Nephron (organoid): ENCODE results near the gene EVA1A.

Experiments
- H3K27ac Mint-ChIP-seq, 3 experiments: 2 replicates each; pipeline ENCODE4 v1.8.0; 2020; ENCODE audit warnings: mixed read lengths in 3 of 3, mild to moderate bottlenecking in 2 of 3, moderate library complexity in 1 of 3
- H3K27me3 Mint-ChIP-seq: 2 replicates; pipeline ENCODE4 v1.8.0; 2021; ENCODE audit warnings: low read depth, mild to moderate bottlenecking, moderate library complexity, mixed read lengths
- H3K36me3 Mint-ChIP-seq: 2 replicates; pipeline ENCODE4 v1.8.0; 2020; ENCODE audit warnings: low read depth, mixed read lengths
- H3K4me1 Mint-ChIP-seq: 2 replicates; pipeline ENCODE4 v1.8.0; 2020; ENCODE audit warnings: mixed read lengths
- H3K4me3 Mint-ChIP-seq, 3 experiments: 2 replicates each; pipeline ENCODE4 v1.8.0; 2020; ENCODE audit warnings: mild to moderate bottlenecking in 3 of 3, mixed read lengths in 3 of 3, moderate library complexity in 2 of 3
- H3K9me3 Mint-ChIP-seq: 2 replicates; pipeline ENCODE4 v1.8.0; 2020; ENCODE audit warnings: mixed read lengths
- TF ChIP-seq, protein P1 (sequence below), 3 experiments: fragments of 200-600 bp; sonication (generic); IDR thresholded peaks; one replicate each; pipeline ENCODE4 v1.5.0; 2021; ENCODE audit warnings: antibody characterized with exemption in 3 of 3; ENCODE audit not compliant: unreplicated experiment in 3 of 3

The EVA1A gene

DNA sequence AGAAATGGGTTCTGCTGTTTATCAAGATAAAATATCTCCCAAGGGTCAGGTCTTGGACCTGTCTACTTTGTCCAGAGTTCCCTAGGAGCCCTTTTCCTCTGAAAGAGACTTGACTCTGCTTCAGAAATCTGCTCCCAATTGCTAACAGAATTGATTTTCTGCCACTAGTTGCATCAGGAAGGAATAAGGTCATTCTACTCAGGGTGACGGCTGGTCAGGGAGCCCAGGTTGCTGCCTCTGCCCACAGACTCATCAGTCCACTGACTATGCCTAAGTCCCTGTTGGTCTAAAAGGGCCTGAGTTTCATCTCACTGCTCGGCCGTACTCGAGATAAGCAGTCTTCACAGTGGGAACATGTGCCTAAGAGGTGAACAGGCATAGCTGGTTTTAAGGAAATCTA is 61.2 kb downstream of the EVA1A start:
- Mint-ChIP-seq H3K4me1 (no peaks in the 10 kb centered on the region), H3K4me3 (no peak overlapping the region)
- TF ChIP-seq, protein P1, sequence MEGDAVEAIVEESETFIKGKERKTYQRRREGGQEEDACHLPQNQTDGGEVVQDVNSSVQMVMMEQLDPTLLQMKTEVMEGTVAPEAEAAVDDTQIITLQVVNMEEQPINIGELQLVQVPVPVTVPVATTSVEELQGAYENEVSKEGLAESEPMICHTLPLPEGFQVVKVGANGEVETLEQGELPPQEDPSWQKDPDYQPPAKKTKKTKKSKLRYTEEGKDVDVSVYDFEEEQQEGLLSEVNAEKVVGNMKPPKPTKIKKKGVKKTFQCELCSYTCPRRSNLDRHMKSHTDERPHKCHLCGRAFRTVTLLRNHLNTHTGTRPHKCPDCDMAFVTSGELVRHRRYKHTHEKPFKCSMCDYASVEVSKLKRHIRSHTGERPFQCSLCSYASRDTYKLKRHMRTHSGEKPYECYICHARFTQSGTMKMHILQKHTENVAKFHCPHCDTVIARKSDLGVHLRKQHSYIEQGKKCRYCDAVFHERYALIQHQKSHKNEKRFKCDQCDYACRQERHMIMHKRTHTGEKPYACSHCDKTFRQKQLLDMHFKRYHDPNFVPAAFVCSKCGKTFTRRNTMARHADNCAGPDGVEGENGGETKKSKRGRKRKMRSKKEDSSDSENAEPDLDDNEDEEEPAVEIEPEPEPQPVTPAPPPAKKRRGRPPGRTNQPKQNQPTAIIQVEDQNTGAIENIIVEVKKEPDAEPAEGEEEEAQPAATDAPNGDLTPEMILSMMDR (IDR thresholded peaks at IDR 0.05; ENCODE audit: unreplicated experiment in 3 of 3), result no peak

GRCh38 chr2:75498907-75499306 is 61.8 kb downstream of the EVA1A start:
- Mint-ChIP-seq H3K9me3 (no peaks in the 10 kb centered on the region), H3K27ac (no peak overlapping the region), H3K36me3 (peaks cover 9% of the 10 kb centered on the region), H3K4me1 (no peaks in the 10 kb centered on the region), H3K27me3 (no peaks in the 10 kb centered on the region), H3K4me3 (no peak overlapping the region)
- TF ChIP-seq, protein P1 (IDR thresholded peaks at IDR 0.05; ENCODE audit: unreplicated experiment in 3 of 3), result no peak

More for the DNA sequence above, 61.2 kb downstream of the EVA1A start:
- Mint-ChIP-seq H3K27ac (no peak overlapping the region), H3K27me3 (no peaks in the 10 kb centered on the region), H3K36me3 (peaks cover 9% of the 10 kb centered on the region), H3K9me3 (no peaks in the 10 kb centered on the region)

- H3K4me3 Mint-ChIP-seq, result no peak overlapping the region
- no peaks in the 10 kb centered on the region for H3K27me3 Mint-ChIP-seq
- H3K36me3 Mint-ChIP-seq, result peaks cover 11% of the 10 kb centered on the region
- TF ChIP-seq, protein P1 (IDR thresholded peaks at IDR 0.05; ENCODE audit: unreplicated experiment in 3 of 3), result no peak
- no peak overlapping the region for H3K27ac Mint-ChIP-seq
- no peaks in the 10 kb centered on the region for H3K9me3 Mint-ChIP-seq
- H3K4me1 Mint-ChIP-seq, result no peaks in the 10 kb centered on the region
Observed at GRCh38 chr2:75497256-75497655, 63.5 kb downstream of the EVA1A start.

DNA sequence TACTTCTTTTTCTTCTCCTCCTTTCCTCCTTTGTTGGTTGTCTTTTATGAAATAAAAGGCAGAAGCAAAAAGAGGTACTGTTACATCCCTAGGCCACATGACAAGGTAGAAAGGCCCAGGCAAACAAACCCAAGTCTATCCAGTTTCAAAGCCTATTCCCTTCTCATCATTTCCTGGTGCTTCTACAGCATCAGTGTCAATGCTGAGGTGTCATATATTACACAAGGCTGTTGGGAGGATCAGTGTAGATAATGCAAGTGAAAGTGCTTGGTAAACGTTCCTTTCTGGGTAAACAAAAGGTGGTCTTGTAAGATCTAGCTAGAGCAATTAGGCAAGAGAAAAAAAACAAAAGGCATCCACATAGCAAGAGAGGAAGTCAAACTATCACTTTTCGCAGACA is 64.9 kb downstream of the EVA1A start:
- Mint-ChIP-seq H3K36me3 (peaks cover 11% of the 10 kb centered on the region), H3K4me3 (no peak overlapping the region), H3K9me3 (no peaks in the 10 kb centered on the region), H3K27me3 (no peaks in the 10 kb centered on the region), H3K4me1 (no peaks in the 10 kb centered on the region), H3K27ac (no peak overlapping the region)
- TF ChIP-seq, protein P1 (IDR thresholded peaks at IDR 0.05; ENCODE audit: unreplicated experiment in 3 of 3), result no peak

GRCh38 chr2:75494137-75494769 is 66.5 kb downstream of the EVA1A start:
- H3K27ac Mint-ChIP-seq, result no peak overlapping the region
- no peak overlapping the region for H3K4me3 Mint-ChIP-seq
- peaks cover 12% of the 10 kb centered on the region for H3K4me1 Mint-ChIP-seq
- H3K36me3 Mint-ChIP-seq, result peaks cover 15% of the 10 kb centered on the region
- TF ChIP-seq, protein P1 (IDR thresholded peaks at IDR 0.05; ENCODE audit: unreplicated experiment in 3 of 3), result no peak
- no peaks in the 10 kb centered on the region for H3K9me3 Mint-ChIP-seq
- no peaks in the 10 kb centered on the region for H3K27me3 Mint-ChIP-seq

GRCh38 chr2:75493230-75493629 is 67.5 kb downstream of the EVA1A start:
- Mint-ChIP-seq H3K4me1 (peaks cover 18% of the 10 kb centered on the region), H3K4me3 (no peak overlapping the region), H3K9me3 (no peaks in the 10 kb centered on the region), H3K27me3 (no peaks in the 10 kb centered on the region), H3K36me3 (peaks cover 15% of the 10 kb centered on the region), H3K27ac (no peak overlapping the region)
- TF ChIP-seq, protein P1 (IDR thresholded peaks at IDR 0.05; ENCODE audit: unreplicated experiment in 3 of 3), result no peak
